ENCODE results near the gene C5orf63. TPM values are rescaled to one million over a fixed set of nuclear protein-coding genes. Genes with fewer than 3 reads are reported as not detected.

The C5orf63 gene
- total RNA-seq, 1 donor from 2014 or later, result 10.1 TPM

GRCh38 chr5:127014573-127014972, 58.7 kb downstream of the C5orf63 start:
- ATAC-seq (no peak), DNase-seq (no peak)
- H3K27me3 ChIP-seq, result no peaks in the 10 kb centered on the region
- intact Hi-C loops (cut with DNase I), result no loop called here
- TF ChIP-seq CTCF (IDR thresholded peaks at IDR 0.05), result no peak
- H3K9me3 ChIP-seq, result no peaks in the 10 kb centered on the region
- H3K36me3 ChIP-seq, result no peaks in the 10 kb centered on the region
- no peaks in the 10 kb centered on the region for H3K4me1 ChIP-seq
- no peak overlapping the region for H3K4me3 ChIP-seq
- no peak overlapping the region for H3K27ac ChIP-seq

GRCh38 chr5:127013407-127013806, 59.9 kb downstream of the C5orf63 start:
- Histone ChIP-seq H3K36me3 (no peaks in the 10 kb centered on the region), H3K9me3 (no peaks in the 10 kb centered on the region), H3K4me3 (no peak overlapping the region), H3K4me1 (no peaks in the 10 kb centered on the region), H3K27ac (no peak overlapping the region), H3K27me3 (no peaks in the 10 kb centered on the region)
- intact Hi-C loops (cut with DNase I), result no loop called here
- no peak for DNase-seq
- no peak for TF ChIP-seq CTCF (IDR thresholded peaks at IDR 0.05)
- no peak for ATAC-seq

- intact Hi-C loops (cut with DNase I), result no loop called here
- TF ChIP-seq CTCF (IDR thresholded peaks at IDR 0.05), result no peak
- Histone ChIP-seq H3K9me3 (no peaks in the 10 kb centered on the region), H3K4me3 (no peak overlapping the region), H3K36me3 (no peaks in the 10 kb centered on the region), H3K27me3 (no peaks in the 10 kb centered on the region), H3K27ac (no peak overlapping the region), H3K4me1 (no peaks in the 10 kb centered on the region)
- DNase-seq (no peak), ATAC-seq (no peak)
These were observed 60.4 kb downstream of the C5orf63 start for GRCh38 chr5:127012916-127013315.

- H3K36me3 ChIP-seq, result no peaks in the 10 kb centered on the region
- DNase-seq, result no peak
- ATAC-seq, result no peak
- no peaks in the 10 kb centered on the region for H3K9me3 ChIP-seq
- no peak for TF ChIP-seq CTCF (IDR thresholded peaks at IDR 0.05)
- H3K27me3 ChIP-seq, result no peaks in the 10 kb centered on the region
- H3K27ac ChIP-seq, result no peak overlapping the region
- intact Hi-C loops (cut with DNase I), result no loop called here
- no peaks in the 10 kb centered on the region for H3K4me1 ChIP-seq
- no peak overlapping the region for H3K4me3 ChIP-seq
These were observed 61.2 kb downstream of the C5orf63 start for GRCh38 chr5:127011961-127012644.

- TF ChIP-seq CTCF (IDR thresholded peaks at IDR 0.05), result no peak
- H3K4me3 ChIP-seq, result no peak overlapping the region
- H3K27me3 ChIP-seq, result no peaks in the 10 kb centered on the region
- DNase-seq (no peak), ATAC-seq (no peak)
- H3K9me3 ChIP-seq, result no peaks in the 10 kb centered on the region
- H3K4me1 ChIP-seq, result no peaks in the 10 kb centered on the region
- intact Hi-C loops (cut with DNase I), result no loop called here
- no peaks in the 10 kb centered on the region for H3K36me3 ChIP-seq
- no peak overlapping the region for H3K27ac ChIP-seq
These were observed 62.1 kb downstream of the C5orf63 start for GRCh38 chr5:127011153-127011552.

GRCh38 chr5:127010362-127010761, 62.9 kb downstream of the C5orf63 start:
- Histone ChIP-seq H3K27ac (no peak overlapping the region), H3K4me3 (no peak overlapping the region), H3K4me1 (no peaks in the 10 kb centered on the region), H3K9me3 (no peaks in the 10 kb centered on the region), H3K27me3 (no peaks in the 10 kb centered on the region), H3K36me3 (no peaks in the 10 kb centered on the region)
- no peak for TF ChIP-seq CTCF (IDR thresholded peaks at IDR 0.05)
- no peak for ATAC-seq
- no peak for DNase-seq
- intact Hi-C loops (cut with DNase I), result no loop called here
